Measurements from ENCODE around the gene WDR70.
"Not testable (repeated sequence)": the region's sequence is repeated elsewhere in the genome, so short reads cannot be mapped to it uniquely, and the experiment has no call there.

The WDR70 gene

GRCh38 chr5:37776826-37777225 lies 397.7 kb downstream of the WDR70 start:
- no peak overlapping the region for H3K4me3 ChIP-seq (ENCODE audit: low read depth, low read length)
- no peak for TF ChIP-seq CTCF (IDR thresholded peaks at IDR 0.05; ENCODE audit: low read depth, low read length)

- no peak overlapping the region for H3K4me3 ChIP-seq (ENCODE audit: low read depth, low read length)
- TF ChIP-seq CTCF (IDR thresholded peaks at IDR 0.05; ENCODE audit: low read depth, low read length) = no peak
Observed at GRCh38 chr5:37777432-37778130, 398.5 kb downstream of the WDR70 start.

- H3K4me3 ChIP-seq (ENCODE audit: low read depth, low read length) = not testable (repeated sequence)
Observed at GRCh38 chr5:37781409-37781808, 402.3 kb downstream of the WDR70 start.

GRCh38 chr5:37786416-37786815 lies 407.3 kb downstream of the WDR70 start:
- H3K4me3 ChIP-seq (ENCODE audit: low read depth, low read length) = no peak overlapping the region
- no peak for TF ChIP-seq CTCF (IDR thresholded peaks at IDR 0.05; ENCODE audit: low read depth, low read length)

GRCh38 chr5:37786862-37787519 lies 407.9 kb downstream of the WDR70 start:
- no peak overlapping the region for H3K4me3 ChIP-seq (ENCODE audit: low read depth, low read length)
- no peak for TF ChIP-seq CTCF (IDR thresholded peaks at IDR 0.05; ENCODE audit: low read depth, low read length)

GRCh38 chr5:37787742-37788141 lies 408.6 kb downstream of the WDR70 start:
- no peak for TF ChIP-seq CTCF (IDR thresholded peaks at IDR 0.05; ENCODE audit: low read depth, low read length)
- H3K4me3 ChIP-seq (ENCODE audit: low read depth, low read length) = no peak overlapping the region

- H3K4me3 ChIP-seq (ENCODE audit: low read depth, low read length) = no peak overlapping the region
- TF ChIP-seq CTCF (IDR thresholded peaks at IDR 0.05; ENCODE audit: low read depth, low read length) = no peak
Observed at GRCh38 chr5:37789991-37790390, 410.9 kb downstream of the WDR70 start.
